ENCODE data around the gene SLC25A26. TPM values are rescaled to one million over a fixed set of nuclear protein-coding genes. Genes with fewer than 3 reads are reported as not detected.

SLC25A26 gene
- total and polyA plus RNA-seq, 2 of the 13 experiments (the other 11 are each of a cell fraction or from before 2014, with no cell fraction given) = 23.1 to 32.7 TPM

DNA sequence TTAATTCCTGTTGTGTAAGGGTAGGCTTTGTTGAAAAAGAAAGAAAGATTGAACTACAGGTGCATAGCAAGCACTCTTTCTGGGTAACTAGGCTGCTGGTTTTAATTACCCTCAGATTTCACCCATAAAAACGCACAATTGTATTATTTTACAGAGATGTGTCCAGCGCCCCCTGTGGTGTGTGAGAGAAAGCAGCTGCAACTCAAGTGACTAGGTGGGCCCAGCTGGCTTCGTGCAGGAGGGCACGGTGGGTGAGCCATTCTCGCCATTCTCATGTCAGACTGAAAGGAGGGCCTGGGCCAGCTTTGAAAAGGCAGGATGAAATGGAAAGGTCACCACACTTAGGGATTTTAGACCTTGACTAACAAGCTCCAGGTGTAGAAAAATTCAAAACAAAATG lies 157.5 kb downstream of the SLC25A26 start (continued):
- TF ChIP-seq, protein P1, sequence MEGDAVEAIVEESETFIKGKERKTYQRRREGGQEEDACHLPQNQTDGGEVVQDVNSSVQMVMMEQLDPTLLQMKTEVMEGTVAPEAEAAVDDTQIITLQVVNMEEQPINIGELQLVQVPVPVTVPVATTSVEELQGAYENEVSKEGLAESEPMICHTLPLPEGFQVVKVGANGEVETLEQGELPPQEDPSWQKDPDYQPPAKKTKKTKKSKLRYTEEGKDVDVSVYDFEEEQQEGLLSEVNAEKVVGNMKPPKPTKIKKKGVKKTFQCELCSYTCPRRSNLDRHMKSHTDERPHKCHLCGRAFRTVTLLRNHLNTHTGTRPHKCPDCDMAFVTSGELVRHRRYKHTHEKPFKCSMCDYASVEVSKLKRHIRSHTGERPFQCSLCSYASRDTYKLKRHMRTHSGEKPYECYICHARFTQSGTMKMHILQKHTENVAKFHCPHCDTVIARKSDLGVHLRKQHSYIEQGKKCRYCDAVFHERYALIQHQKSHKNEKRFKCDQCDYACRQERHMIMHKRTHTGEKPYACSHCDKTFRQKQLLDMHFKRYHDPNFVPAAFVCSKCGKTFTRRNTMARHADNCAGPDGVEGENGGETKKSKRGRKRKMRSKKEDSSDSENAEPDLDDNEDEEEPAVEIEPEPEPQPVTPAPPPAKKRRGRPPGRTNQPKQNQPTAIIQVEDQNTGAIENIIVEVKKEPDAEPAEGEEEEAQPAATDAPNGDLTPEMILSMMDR (CRISPR knock-in tag; IDR thresholded peaks at IDR 0.05) = peak; percentile 41
- TF ChIP-seq ZNF101 (CRISPR knock-in tag; IDR thresholded peaks at IDR 0.05; ENCODE audit: borderline replicate concordance, low read depth) (no peak), NFIB (CRISPR knock-in tag; IDR thresholded peaks at IDR 0.05; ENCODE audit: borderline replicate concordance) (no peak), STAG1 (CRISPR knock-in tag; IDR thresholded peaks at IDR 0.05) (peak; percentile 6; the same call in 1 of the 2 replicates), CREM (IDR thresholded peaks at IDR 0.05) (no peak), CREM (CRISPR knock-in tag; IDR thresholded peaks at IDR 0.05) (no peak)

DNA sequence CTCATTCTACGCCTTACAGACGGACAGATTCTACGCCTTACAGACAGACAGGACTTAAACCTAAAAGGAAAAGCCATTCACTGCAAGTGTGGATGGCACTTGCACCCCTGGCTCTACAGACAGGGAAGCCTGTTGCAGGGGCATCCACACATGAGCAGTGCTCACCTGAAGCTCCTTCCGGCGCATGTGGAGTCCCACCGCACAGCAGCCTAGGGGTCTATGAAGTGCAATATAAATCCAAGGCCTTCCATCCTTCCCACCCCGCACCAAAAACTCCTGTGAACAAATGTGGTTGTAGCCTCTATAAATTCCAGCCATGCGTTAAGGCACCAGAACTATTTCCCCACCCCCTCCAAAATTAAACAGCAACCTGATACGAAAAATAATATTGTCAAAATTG lies 158.8 kb downstream of the SLC25A26 start:
- BruUV-seq (replicated peaks) = TSS peak; percentile 34
- Histone ChIP-seq H3K4me3 (replicated peaks in 1 of 3; ENCODE audit: insufficient read depth in 1 of 3, low read depth in 2 of 3, low read length in 3 of 3) (no peak overlapping the region), H2AFZ (ENCODE audit: low read length) (no peak overlapping the region), H3K27ac (ENCODE audit: extremely low read length, insufficient read depth, low read length) (no peak overlapping the region), H3K9me3 (ENCODE audit: low read length) (no peaks in the 10 kb centered on the region), H3K9ac (ENCODE audit: insufficient read depth, low read depth, low read length) (no peak overlapping the region), H3K79me2 (ENCODE audit: insufficient read depth, low read length) (no peaks in the 10 kb centered on the region), H4K20me1 (ENCODE audit: insufficient read depth, low read length) (no peaks in the 10 kb centered on the region), H3K36me3 (replicated peaks in 1 of 2; ENCODE audit: control insufficient read depth in 1 of 2, insufficient read depth in 2 of 2, low read length in 2 of 2) (peaks cover 31 to 75% of the 10 kb centered on the region in 2 experiments), H3K27me3 (ENCODE audit: control insufficient read depth in 1 of 2, insufficient read depth in 2 of 2, low read length in 2 of 2) (no peaks in the 10 kb centered on the region), H3K4me1 (ENCODE audit: insufficient read depth, low read length) (peaks cover 18% of the 10 kb centered on the region), H3K4me2 (ENCODE audit: low read depth, low read length) (no peak overlapping the region)
- TF ChIP-seq ETV5 (CRISPR knock-in tag; IDR thresholded peaks at IDR 0.05; ENCODE audit: borderline replicate concordance) = no peak
- TF ChIP-seq CEBPB (IDR thresholded peaks at IDR 0.05; ENCODE audit: borderline replicate concordance, low read depth, low read length) = no peak
- TF ChIP-seq SETDB1 (CRISPR knock-in tag; IDR thresholded peaks at IDR 0.05; ENCODE audit: borderline replicate concordance) = no peak
- TF ChIP-seq ZBTB42 (CRISPR knock-in tag; IDR thresholded peaks at IDR 0.05) = no peak
- FAIRE-seq (no peak), ATAC-seq (no peak), DNase-seq (ENCODE audit: low spot score) (no peak)
- ChIA-PET CTCF (ENCODE audit: low intra/inter-chr PET ratio, low total read pairs) (no interaction called here), POLR2A (no interaction called here)
- WGBS (ENCODE audit: low lambda C conversion rate) = 99% methylated on average over 6 of the region's 9 CpGs
- intact Hi-C loops (cut with micrococcal nuclease; ENCODE audit: unreplicated experiment) = no loop called here
- in situ Hi-C loops (cut with HindIII; ENCODE audit: extremely low pct_ligation_motif_present, low pct_unique_long_range_greater_than_20kb) = no loop called here
